Sigmoid colon (tissue), 7 donors: Measurements from ENCODE around the gene CPS1. TPM values are rescaled to one million over a fixed set of nuclear protein-coding genes. Genes with fewer than 3 reads are reported as not detected.

Experiments
- DNase-seq: peaks from one replicate; pipeline ENCODE4 v3.0.0-alpha.2; 2019
- H3K27ac ChIP-seq, 4 donors: fragments of 200-600 bp; sonication (generic); one replicate each; pipeline ENCODE4 v1.5.1; 2016 to 2019; ENCODE audit warnings: mild to moderate bottlenecking in 1 of 4
- H3K27me3 ChIP-seq, 3 donors: fragments of 200-600 bp; sonication (generic); one replicate each; pipeline ENCODE4 v1.5.1; 2019; ENCODE audit warnings: mild to moderate bottlenecking in 1 of 3
- H3K36me3 ChIP-seq, 4 donors: fragments of 200-600 bp; sonication (generic); one replicate each; pipeline ENCODE4 v1.5.1; 2016 to 2019
- H3K4me1 ChIP-seq, 4 donors: fragments of 200-600 bp; sonication (generic); one replicate each; pipeline ENCODE4 v1.5.1; 2017 to 2019
- H3K4me3 ChIP-seq, 4 donors: fragments of 200-600 bp; sonication (generic); one replicate each; pipeline ENCODE4 v1.5.1; 2017 to 2019; ENCODE audit warnings: mild to moderate bottlenecking in 2 of 4, moderate library complexity in 1 of 4
- H3K9me3 ChIP-seq, 4 donors: fragments of 200-600 bp in 3 of 4; sonication (generic) in 3 of 4; one replicate each; pipeline versions ENCODE4 v1.5.1 to v1.6.1; 2013 to 2019
- CTCF ChIP-seq, 4 experiments: fragments of 450-650 bp in 3 of 4; fragments of 200-600 bp in 1 of 4; IDR thresholded peaks; one replicate each; pipeline ENCODE4 v1.5.1; 2016 to 2019; ENCODE audit warnings: antibody characterized with exemption in 4 of 4, mild to moderate bottlenecking in 3 of 4, moderate library complexity in 2 of 4
- EP300 ChIP-seq, 4 donors: sonication (generic); formaldehyde crosslinking; IDR thresholded peaks; one replicate each; pipeline ENCODE4 v1.6.1; 2017; ENCODE audit warnings: antibody characterized with exemption in 4 of 4
- POLR2A ChIP-seq, 2 donors: fragments of 450-650 bp; IDR thresholded peaks; one replicate each; pipeline ENCODE4 v1.6.1; 2016; ENCODE audit warnings: antibody characterized with exemption in 2 of 2, mild to moderate bottlenecking in 2 of 2, moderate library complexity in 2 of 2
- POLR2AphosphoS5 ChIP-seq, 4 donors: sonication (generic); formaldehyde crosslinking; IDR thresholded peaks; one replicate each; pipeline ENCODE4 v1.6.1; 2017; ENCODE audit warnings: antibody characterized with exemption in 4 of 4
- WGBS, 2 donors: extraction: QIAGEN DNeasy Blood & Tissue Kit; methylation state at CpG; one replicate each; pipeline ENCODE4 v1.1.7; 2013; 5-methylcytosine and 5-hydroxymethylcytosine counted together
- intact Hi-C: fragments of 100-400 bp; cut with DNase I; formaldehyde crosslinking; loops from one replicate; pipeline ENCODE4 v1.15.1; 2023
- polyA plus RNA-seq, 3 donors: library from polyadenylated mRNA; stranded (reverse); fragments of 200-250 nt; gene quantifications; one replicate each; pipeline ENCODE4 v1.2.3, GENCODE V29; 2013
- total RNA-seq, 4 donors: library from RNA; depleted of rRNA; stranded (reverse); fragments of >200 nt; gene quantifications; one replicate each; pipeline ENCODE4 v1.1.0, GENCODE V29; 2016
- donor health status: healthy with polysubstance abuse.
- donor health status: Bipolar disorder and iron deficiency.
- donor health status: healthy.

CPS1 gene
- total and polyA plus RNA-seq, 7 donors, result 0.29 to 2.9 (median 2.2) TPM; not detected in 2

- intact Hi-C loops, result no loop called here
- Histone ChIP-seq H3K9me3 (no peaks in the 10 kb centered on the region), H3K36me3 (no peaks in the 10 kb centered on the region), H3K4me3 (no peak overlapping the region), H3K27me3 (no peaks in the 10 kb centered on the region), H3K4me1 (no peaks in the 10 kb centered on the region), H3K27ac (no peak overlapping the region)
- DNase-seq, result no peak
- WGBS, 2 donors, result 94 to 96% methylated on average over 3 of the region's 3 CpGs
- TF ChIP-seq POLR2A (IDR thresholded peaks at IDR 0.05) (no peak), CTCF (IDR thresholded peaks at IDR 0.05) (no peak), POLR2AphosphoS5 (IDR thresholded peaks at IDR 0.05) (no peak), EP300 (IDR thresholded peaks at IDR 0.05) (no peak)
These were observed 41.8 kb downstream of the CPS1 start for GRCh38 chr2:210598219-210598618.

- WGBS, 2 donors, result 77 to 94% methylated on average over 1 of the region's 1 CpG
- no peaks in the 10 kb centered on the region for H3K4me1 ChIP-seq
- TF ChIP-seq CTCF (IDR thresholded peaks at IDR 0.05), result no peak
- TF ChIP-seq POLR2AphosphoS5 (IDR thresholded peaks at IDR 0.05), result no peak
- no peak for TF ChIP-seq EP300 (IDR thresholded peaks at IDR 0.05)
- no peak for TF ChIP-seq POLR2A (IDR thresholded peaks at IDR 0.05)
- no peaks in the 10 kb centered on the region for H3K36me3 ChIP-seq
- H3K27ac ChIP-seq, result no peak overlapping the region
- intact Hi-C loops, result no loop called here
- no peaks in the 10 kb centered on the region for H3K27me3 ChIP-seq
- H3K9me3 ChIP-seq, result no peaks in the 10 kb centered on the region
- no peak for DNase-seq
- no peak overlapping the region for H3K4me3 ChIP-seq
These were observed 43.1 kb downstream of the CPS1 start for GRCh38 chr2:210599476-210599875.

- TF ChIP-seq POLR2AphosphoS5 (IDR thresholded peaks at IDR 0.05), result no peak
- TF ChIP-seq POLR2A (IDR thresholded peaks at IDR 0.05), result no peak
- TF ChIP-seq CTCF (IDR thresholded peaks at IDR 0.05), result no peak
- TF ChIP-seq EP300 (IDR thresholded peaks at IDR 0.05), result no peak
- H3K36me3 ChIP-seq, result no peaks in the 10 kb centered on the region
- intact Hi-C loops, result no loop called here
- H3K27ac ChIP-seq, result no peak overlapping the region
- H3K9me3 ChIP-seq, result no peaks in the 10 kb centered on the region
- no peaks in the 10 kb centered on the region for H3K27me3 ChIP-seq
- no peak for DNase-seq
- 83 to 88% methylated on average over 1 of the region's 1 CpG for WGBS, 2 donors
- no peaks in the 10 kb centered on the region for H3K4me1 ChIP-seq
- H3K4me3 ChIP-seq, result no peak overlapping the region
These were observed 48.3 kb downstream of the CPS1 start for GRCh38 chr2:210604666-210605065.

GRCh38 chr2:210606001-210606400, 49.6 kb downstream of the CPS1 start:
- no peak overlapping the region for H3K27ac ChIP-seq
- H3K4me3 ChIP-seq, result no peak overlapping the region
- DNase-seq, result no peak
- WGBS, 2 donors, result 92 to 93% methylated on average over 2 of the region's 2 CpGs
- no peaks in the 10 kb centered on the region for H3K27me3 ChIP-seq
- no peaks in the 10 kb centered on the region for H3K4me1 ChIP-seq
- no peaks in the 10 kb centered on the region for H3K36me3 ChIP-seq
- intact Hi-C loops, result no loop called here
- no peaks in the 10 kb centered on the region for H3K9me3 ChIP-seq
- no peak for TF ChIP-seq POLR2A (IDR thresholded peaks at IDR 0.05)
- no peak for TF ChIP-seq EP300 (IDR thresholded peaks at IDR 0.05)
- no peak for TF ChIP-seq POLR2AphosphoS5 (IDR thresholded peaks at IDR 0.05)
- TF ChIP-seq CTCF (IDR thresholded peaks at IDR 0.05), result no peak

GRCh38 chr2:210611466-210611865, 55.1 kb downstream of the CPS1 start:
- Histone ChIP-seq H3K9me3 (no peaks in the 10 kb centered on the region), H3K27me3 (no peaks in the 10 kb centered on the region), H3K4me3 (no peak overlapping the region), H3K4me1 (peaks cover 0 to 9% (median 0%) of the 10 kb centered on the region in 4 donors), H3K27ac (no peak overlapping the region), H3K36me3 (no peaks in the 10 kb centered on the region)
- WGBS, 2 donors, result 79 to 85% methylated on average over 2 of the region's 2 CpGs
- DNase-seq, result no peak
- no peak for TF ChIP-seq EP300 (IDR thresholded peaks at IDR 0.05)
- TF ChIP-seq POLR2AphosphoS5 (IDR thresholded peaks at IDR 0.05), result no peak
- TF ChIP-seq POLR2A (IDR thresholded peaks at IDR 0.05), result no peak
- no peak for TF ChIP-seq CTCF (IDR thresholded peaks at IDR 0.05)
- intact Hi-C loops, result no loop called here
